Mesendoderm (in vitro differentiated cells): Measurements from ENCODE around the gene HEG1.

Source experiments
- DNase-seq: peaks from one replicate; pipeline ENCODE4 v3.0.0; 2013
- H2AK5ac ChIP-seq: 2 replicates; pipeline ENCODE4 v1.6.1; 2013; ENCODE audit warnings: low read length, inconsistent platforms
- H2BK120ac ChIP-seq: 2 replicates; pipeline ENCODE4 v1.6.1; 2013; ENCODE audit warnings: low read depth, mild to moderate bottlenecking, low read length, moderate library complexity, mixed read lengths
- H2BK15ac ChIP-seq: replicated peaks from 2 replicates; pipeline ENCODE4 v1.6.1; 2013; ENCODE audit warnings: low read depth, mild to moderate bottlenecking, moderate library complexity
- H2BK5ac ChIP-seq: 2 replicates; pipeline ENCODE4 v1.6.1; 2013; ENCODE audit warnings: low read length, inconsistent platforms
- H3K18ac ChIP-seq: 2 replicates; pipeline ENCODE4 v1.6.1; 2013; ENCODE audit warnings: mild to moderate bottlenecking, low read length, mixed read lengths
- H3K23ac ChIP-seq: one replicate; pipeline ENCODE4 v1.6.1; 2013; ENCODE audit warnings: low read length
- H3K27ac ChIP-seq: 2 replicates; pipeline ENCODE4 v1.5.1; 2013; ENCODE audit warnings: low read depth, mild to moderate bottlenecking, inconsistent platforms, low read length, moderate library complexity
- H3K27me3 ChIP-seq: 2 replicates; pipeline ENCODE4 v1.6.1; 2013; ENCODE audit warnings: low read length, control low read depth, mild to moderate bottlenecking, inconsistent platforms; ENCODE audit not compliant: insufficient read depth, poor library complexity
- H3K36me3 ChIP-seq: 2 replicates; pipeline ENCODE4 v1.6.1; 2013; ENCODE audit warnings: low read length, inconsistent platforms; ENCODE audit not compliant: control insufficient read depth, insufficient read depth
- H3K4ac ChIP-seq: one replicate; pipeline ENCODE4 v1.6.1; 2013; ENCODE audit warnings: low read depth, mild to moderate bottlenecking, low read length, moderate library complexity
- H3K4me1 ChIP-seq: 2 replicates; pipeline ENCODE4 v1.6.1; 2013; ENCODE audit warnings: low read depth, low read length, inconsistent platforms; ENCODE audit not compliant: control insufficient read depth
- H3K4me2 ChIP-seq: 2 replicates; pipeline ENCODE4 v1.6.1; 2013; ENCODE audit warnings: low read length
- H3K4me3 ChIP-seq: 2 replicates; pipeline ENCODE4 v1.5.1; 2013; ENCODE audit warnings: mild to moderate bottlenecking, low read length
- H3K56ac ChIP-seq: one replicate; pipeline ENCODE4 v1.6.1; 2013; ENCODE audit warnings: low read length
- H3K79me1 ChIP-seq: 2 replicates; pipeline ENCODE4 v1.6.1; 2013; ENCODE audit warnings: low read length, inconsistent platforms
- H3K79me2 ChIP-seq: 2 replicates; pipeline ENCODE4 v1.6.1; 2013; ENCODE audit warnings: mild to moderate bottlenecking, low read length; ENCODE audit not compliant: control insufficient read depth, insufficient read depth
- H3K9ac ChIP-seq: 2 replicates; pipeline ENCODE4 v1.6.1; 2013; ENCODE audit warnings: low read length, inconsistent platforms
- H4K5ac ChIP-seq: one replicate; pipeline ENCODE4 v1.6.1; 2013; ENCODE audit warnings: low read length
- H4K8ac ChIP-seq: one replicate; pipeline ENCODE4 v1.6.1; 2013; ENCODE audit warnings: low read depth, mild to moderate bottlenecking, control low read depth, low read length, moderate library complexity
- WGBS: extraction: QIAGEN DNeasy Blood & Tissue Kit; methylation state at CpG from one replicate; pipeline ENCODE4 v1.1.7; 2013; ENCODE audit warnings: low lambda C conversion rate, missing lambda C conversion rate; ENCODE audit not compliant: insufficient coverage; ENCODE audit errors: extremely low coverage; 5-methylcytosine and 5-hydroxymethylcytosine counted together

The HEG1 gene

GRCh38 chr3:124974691-124975090, 81.1 kb downstream of the HEG1 start:
- Histone ChIP-seq H3K4me2 (no peak overlapping the region), H2AK5ac (no peak overlapping the region), H2BK120ac (no peak overlapping the region), H3K27me3 (no peaks in the 10 kb centered on the region), H3K18ac (no peak overlapping the region), H4K8ac (no peak overlapping the region), H3K36me3 (peaks cover 12% of the 10 kb centered on the region), H3K79me1 (no peaks in the 10 kb centered on the region), H4K5ac (no peak overlapping the region), H3K4me1 (no peaks in the 10 kb centered on the region), H3K4me3 (no peak overlapping the region), H3K4ac (no peak overlapping the region), H3K9ac (no peak overlapping the region), H2BK5ac (no peak overlapping the region), H2BK15ac (no peak overlapping the region), H3K27ac (no peak overlapping the region), H3K56ac (no peak overlapping the region), H3K23ac (no peak overlapping the region), H3K79me2 (no peaks in the 10 kb centered on the region)
- no peak for DNase-seq
- WGBS, result no CpG with 5 or more reads among the region's 2 CpGs

GRCh38 chr3:124973290-124973689, 82.5 kb downstream of the HEG1 start:
- Histone ChIP-seq H3K56ac (no peak overlapping the region), H3K27me3 (no peaks in the 10 kb centered on the region), H3K9ac (no peak overlapping the region), H2BK15ac (no peak overlapping the region), H3K18ac (no peak overlapping the region), H2AK5ac (no peak overlapping the region), H3K27ac (no peak overlapping the region), H3K4me2 (no peak overlapping the region), H4K5ac (no peak overlapping the region), H2BK5ac (no peak overlapping the region), H3K79me1 (no peaks in the 10 kb centered on the region), H3K36me3 (peaks cover 20% of the 10 kb centered on the region), H4K8ac (no peak overlapping the region), H2BK120ac (no peak overlapping the region), H3K4ac (no peak overlapping the region), H3K4me3 (no peak overlapping the region), H3K4me1 (no peaks in the 10 kb centered on the region), H3K79me2 (no peaks in the 10 kb centered on the region), H3K23ac (no peak overlapping the region)
- DNase-seq, result no peak

- H3K27me3 ChIP-seq, result no peaks in the 10 kb centered on the region
- H2BK120ac ChIP-seq, result no peak overlapping the region
- H3K79me2 ChIP-seq, result no peaks in the 10 kb centered on the region
- no peak overlapping the region for H3K4me2 ChIP-seq
- H2AK5ac ChIP-seq, result no peak overlapping the region
- H3K79me1 ChIP-seq, result no peaks in the 10 kb centered on the region
- no peak for DNase-seq
- H4K5ac ChIP-seq, result no peak overlapping the region
- no peak overlapping the region for H2BK5ac ChIP-seq
- H3K56ac ChIP-seq, result no peak overlapping the region
- no peaks in the 10 kb centered on the region for H3K4me1 ChIP-seq
- no peak overlapping the region for H4K8ac ChIP-seq
- WGBS, result no CpG with 5 or more reads among the region's 3 CpGs
- no peak overlapping the region for H3K9ac ChIP-seq
- H3K4ac ChIP-seq, result no peak overlapping the region
- H3K27ac ChIP-seq, result no peak overlapping the region
- no peak overlapping the region for H2BK15ac ChIP-seq
- H3K18ac ChIP-seq, result no peak overlapping the region
- H3K4me3 ChIP-seq, result no peak overlapping the region
- H3K23ac ChIP-seq, result no peak overlapping the region
- H3K36me3 ChIP-seq, result peaks cover 18% of the 10 kb centered on the region
Observed at GRCh38 chr3:124972457-124972856, 83.3 kb downstream of the HEG1 start.

- Histone ChIP-seq H3K56ac (no peak overlapping the region), H3K23ac (no peak overlapping the region), H4K5ac (no peak overlapping the region), H3K36me3 (peaks cover 18% of the 10 kb centered on the region), H4K8ac (no peak overlapping the region), H3K27ac (no peak overlapping the region), H3K18ac (no peak overlapping the region), H3K27me3 (no peaks in the 10 kb centered on the region), H2BK120ac (no peak overlapping the region), H2AK5ac (no peak overlapping the region), H3K9ac (no peak overlapping the region), H2BK15ac (no peak overlapping the region), H3K79me1 (no peaks in the 10 kb centered on the region), H3K4ac (no peak overlapping the region), H3K4me1 (no peaks in the 10 kb centered on the region), H3K4me2 (no peak overlapping the region), H3K4me3 (no peak overlapping the region), H3K79me2 (no peaks in the 10 kb centered on the region), H2BK5ac (no peak overlapping the region)
- DNase-seq, result no peak
- WGBS, result no CpG with 5 or more reads among the region's 18 CpGs
Observed at GRCh38 chr3:124969963-124970722, 85.7 kb downstream of the HEG1 start.

- H3K36me3 ChIP-seq, result peaks cover 18% of the 10 kb centered on the region
- H3K27me3 ChIP-seq, result no peaks in the 10 kb centered on the region
- H3K23ac ChIP-seq, result no peak overlapping the region
- H3K79me1 ChIP-seq, result no peaks in the 10 kb centered on the region
- H2BK15ac ChIP-seq, result no peak overlapping the region
- H3K4me3 ChIP-seq, result no peak overlapping the region
- no peak overlapping the region for H2AK5ac ChIP-seq
- no peak overlapping the region for H2BK5ac ChIP-seq
- no peaks in the 10 kb centered on the region for H3K4me1 ChIP-seq
- H4K5ac ChIP-seq, result no peak overlapping the region
- no peak overlapping the region for H3K4ac ChIP-seq
- H4K8ac ChIP-seq, result no peak overlapping the region
- no peak overlapping the region for H3K27ac ChIP-seq
- WGBS, result no CpG with 5 or more reads among the region's 8 CpGs
- H3K56ac ChIP-seq, result no peak overlapping the region
- H3K79me2 ChIP-seq, result no peaks in the 10 kb centered on the region
- no peak for DNase-seq
- no peak overlapping the region for H3K4me2 ChIP-seq
- H3K18ac ChIP-seq, result no peak overlapping the region
- no peak overlapping the region for H2BK120ac ChIP-seq
- H3K9ac ChIP-seq, result no peak overlapping the region
Observed at GRCh38 chr3:124969190-124969589, 86.6 kb downstream of the HEG1 start.

GRCh38 chr3:124967964-124968363, 87.8 kb downstream of the HEG1 start:
- Histone ChIP-seq H3K9ac (no peak overlapping the region), H2BK5ac (no peak overlapping the region), H3K79me1 (no peaks in the 10 kb centered on the region), H3K27ac (no peak overlapping the region), H3K56ac (no peak overlapping the region), H3K18ac (no peak overlapping the region), H2BK15ac (no peak overlapping the region), H3K4ac (no peak overlapping the region), H4K8ac (no peak overlapping the region), H3K4me1 (no peaks in the 10 kb centered on the region), H3K4me3 (no peak overlapping the region), H3K79me2 (no peaks in the 10 kb centered on the region), H2BK120ac (no peak overlapping the region), H4K5ac (no peak overlapping the region), H2AK5ac (no peak overlapping the region), H3K27me3 (no peaks in the 10 kb centered on the region), H3K36me3 (peaks cover 18% of the 10 kb centered on the region), H3K23ac (no peak overlapping the region), H3K4me2 (no peak overlapping the region)
- no peak for DNase-seq
- WGBS, result no CpG with 5 or more reads among the region's 10 CpGs
